ENCODE measurements around the gene OR1L4. TPM values are rescaled to one million over a fixed set of nuclear protein-coding genes. Genes with fewer than 3 reads are reported as not detected.
A peak's percentile ranks its signal among the peaks of the same experiment; 100 is the strongest.

Gene OR1L4
- total and polyA plus RNA-seq, 2 donors (not counting 3 experiments of a cell fraction or from before 2014, with no cell fraction given) = not detected

- TF ChIP-seq FOS (IDR thresholded peaks at IDR 0.05; ENCODE audit: borderline replicate concordance, insufficient read depth, low read length) (peak; percentile 60), GATA2 (IDR thresholded peaks at IDR 0.05; ENCODE audit: insufficient read depth, insufficient read length, low read depth, low read length) (no peak)
- no peaks in the 10 kb centered on the region for H3K9me3 ChIP-seq (replicated peaks; ENCODE audit: control insufficient read depth, insufficient read depth, low read length)
- H2AFZ ChIP-seq (ENCODE audit: low read depth, low read length) = no peak overlapping the region
- no peaks in the 10 kb centered on the region for H3K9me1 ChIP-seq (replicated peaks; ENCODE audit: control insufficient read depth, extremely low read depth, insufficient read depth, low read length)
- FAIRE-seq = no peak
- intact Hi-C loops (cut with micrococcal nuclease) = no loop called here
- H3K36me3 ChIP-seq (ENCODE audit: control insufficient read depth in 2 of 2, extremely low read depth in 1 of 2, insufficient read depth in 2 of 2, low read length in 2 of 2) = no peaks in the 10 kb centered on the region
- ChIA-PET POLR2A (no interaction called here), CTCF (no interaction called here)
- no peak for DNase-seq (ENCODE audit: low read depth, low spot score)
- no peaks in the 10 kb centered on the region for H3K27me3 ChIP-seq (ENCODE audit: control insufficient read depth in 2 of 2, insufficient read depth in 2 of 2, low read length in 2 of 2)
- no peaks in the 10 kb centered on the region for H3K4me1 ChIP-seq (ENCODE audit: control insufficient read depth, extremely low read depth, insufficient read depth, low read length)
- dilution Hi-C loops (cut with MboI; ENCODE audit: extremely low pct_ligation_motif_present, low sequenced_read_pairs) = no loop called here
- no peak overlapping the region for H3K9ac ChIP-seq (replicated peaks; ENCODE audit: extremely low read depth, insufficient read depth, low read length)
- no peaks in the 10 kb centered on the region for H3K79me2 ChIP-seq (ENCODE audit: control insufficient read depth, insufficient read depth, low read length)
- H3K4me2 ChIP-seq (ENCODE audit: insufficient read depth, low read length) = no peak overlapping the region
- no TSS peak for BruUV-seq (replicated peaks)
- no peaks in the 10 kb centered on the region for H4K20me1 ChIP-seq (replicated peaks; ENCODE audit: control insufficient read depth, extremely low read depth, insufficient read depth, low read length)
- H3K27ac ChIP-seq (ENCODE audit: insufficient read depth, low read depth, low read length) = no peak overlapping the region
- H3K4me3 ChIP-seq (replicated peaks in 1 of 3; ENCODE audit: insufficient read depth in 1 of 3, low read depth in 1 of 3, low read length in 3 of 3) = no peak overlapping the region
These were observed 28.1 kb upstream of the OR1L4 start for GRCh38 chr9:122695696-122696095.

- no peaks in the 10 kb centered on the region for H4K20me1 ChIP-seq (replicated peaks; ENCODE audit: control insufficient read depth, extremely low read depth, insufficient read depth, low read length)
- BruUV-seq (replicated peaks) = no TSS peak
- H3K9me1 ChIP-seq (replicated peaks; ENCODE audit: control insufficient read depth, extremely low read depth, insufficient read depth, low read length) = no peaks in the 10 kb centered on the region
- intact Hi-C loops (cut with micrococcal nuclease) (no loop called here), dilution Hi-C loops (cut with MboI; ENCODE audit: extremely low pct_ligation_motif_present, low sequenced_read_pairs) (no loop called here)
- POLR2A ChIA-PET = no interaction called here
- H3K4me3 ChIP-seq (replicated peaks in 1 of 3; ENCODE audit: insufficient read depth in 1 of 3, low read depth in 1 of 3, low read length in 3 of 3) = no peak overlapping the region
- FAIRE-seq = no peak
- no peak overlapping the region for H2AFZ ChIP-seq (ENCODE audit: low read depth, low read length)
- CTCF ChIA-PET = interaction anchor here (1.0 kb wide), 1 partner anchor 134 kb away, joined by 3 read pairs; no protein-coding TSS in a partner anchor
- H3K36me3 ChIP-seq (ENCODE audit: control insufficient read depth in 2 of 2, extremely low read depth in 1 of 2, insufficient read depth in 2 of 2, low read length in 2 of 2) = no peaks in the 10 kb centered on the region
- H3K27me3 ChIP-seq (ENCODE audit: control insufficient read depth in 2 of 2, insufficient read depth in 2 of 2, low read length in 2 of 2) = no peaks in the 10 kb centered on the region
- H3K4me2 ChIP-seq (ENCODE audit: insufficient read depth, low read length) = no peak overlapping the region
- H3K79me2 ChIP-seq (ENCODE audit: control insufficient read depth, insufficient read depth, low read length) = no peaks in the 10 kb centered on the region
- no peak for DNase-seq (ENCODE audit: low read depth, low spot score)
- no peak overlapping the region for H3K9ac ChIP-seq (replicated peaks; ENCODE audit: extremely low read depth, insufficient read depth, low read length)
- no peaks in the 10 kb centered on the region for H3K9me3 ChIP-seq (replicated peaks; ENCODE audit: control insufficient read depth, insufficient read depth, low read length)
- TF ChIP-seq GATA2 (IDR thresholded peaks at IDR 0.05; ENCODE audit: insufficient read depth, insufficient read length, low read depth, low read length) (no peak), JUN (IDR thresholded peaks at IDR 0.05; ENCODE audit: borderline replicate concordance, insufficient read depth, insufficient read length, low read depth) (no peak), EZH2 (IDR thresholded peaks at IDR 0.05; ENCODE audit: borderline replicate concordance, low read depth, low read length, severe bottlenecking) (no peak), MYC (IDR thresholded peaks at IDR 0.05; ENCODE audit: low read depth, low read length) (no peak), FOS (IDR thresholded peaks at IDR 0.05; ENCODE audit: borderline replicate concordance, insufficient read depth, low read length) (no peak), POLR2A (IDR thresholded peaks at IDR 0.05; ENCODE audit: low read depth, low read length) (no peak), POLR2AphosphoS5 (IDR thresholded peaks at IDR 0.05; ENCODE audit: insufficient read depth, low read depth, low read length) (no peak)
- TF ChIP-seq, protein P1, sequence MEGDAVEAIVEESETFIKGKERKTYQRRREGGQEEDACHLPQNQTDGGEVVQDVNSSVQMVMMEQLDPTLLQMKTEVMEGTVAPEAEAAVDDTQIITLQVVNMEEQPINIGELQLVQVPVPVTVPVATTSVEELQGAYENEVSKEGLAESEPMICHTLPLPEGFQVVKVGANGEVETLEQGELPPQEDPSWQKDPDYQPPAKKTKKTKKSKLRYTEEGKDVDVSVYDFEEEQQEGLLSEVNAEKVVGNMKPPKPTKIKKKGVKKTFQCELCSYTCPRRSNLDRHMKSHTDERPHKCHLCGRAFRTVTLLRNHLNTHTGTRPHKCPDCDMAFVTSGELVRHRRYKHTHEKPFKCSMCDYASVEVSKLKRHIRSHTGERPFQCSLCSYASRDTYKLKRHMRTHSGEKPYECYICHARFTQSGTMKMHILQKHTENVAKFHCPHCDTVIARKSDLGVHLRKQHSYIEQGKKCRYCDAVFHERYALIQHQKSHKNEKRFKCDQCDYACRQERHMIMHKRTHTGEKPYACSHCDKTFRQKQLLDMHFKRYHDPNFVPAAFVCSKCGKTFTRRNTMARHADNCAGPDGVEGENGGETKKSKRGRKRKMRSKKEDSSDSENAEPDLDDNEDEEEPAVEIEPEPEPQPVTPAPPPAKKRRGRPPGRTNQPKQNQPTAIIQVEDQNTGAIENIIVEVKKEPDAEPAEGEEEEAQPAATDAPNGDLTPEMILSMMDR (IDR thresholded peaks at IDR 0.05; ENCODE audit: extremely low read depth in 1 of 2, insufficient read depth in 1 of 2, low read depth in 1 of 2, low read length in 2 of 2) = no peak
- TF ChIP-seq, protein P2, sequence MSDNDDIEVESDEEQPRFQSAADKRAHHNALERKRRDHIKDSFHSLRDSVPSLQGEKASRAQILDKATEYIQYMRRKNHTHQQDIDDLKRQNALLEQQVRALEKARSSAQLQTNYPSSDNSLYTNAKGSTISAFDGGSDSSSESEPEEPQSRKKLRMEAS (IDR thresholded peaks at IDR 0.05; ENCODE audit: insufficient read depth, insufficient read length) = no peak
- H3K27ac ChIP-seq (ENCODE audit: insufficient read depth, low read depth, low read length) = no peak overlapping the region
- H3K4me1 ChIP-seq (ENCODE audit: control insufficient read depth, extremely low read depth, insufficient read depth, low read length) = no peaks in the 10 kb centered on the region
These were observed 5.8 kb upstream of the OR1L4 start for GRCh38 chr9:122718038-122718437.

All from endothelial cell of umbilical vein (primary cell).